Adrenal gland (tissue), 5 donors: ENCODE measurements around the gene SMCR8.

Experiments
- CTCF ChIP-seq, 6 experiments: fragments of 450-650 bp in 4 of 6; fragments of 200-600 bp in 2 of 6; sonication (generic) in 1 of 6; IDR thresholded peaks; 1 replicate in 5 of 6; 2 replicates in 1 of 6; pipeline versions ENCODE4 v1.5.1 to v1.8.0; 2016 to 2021; ENCODE audit warnings: antibody characterized with exemption in 6 of 6, mild to moderate bottlenecking in 2 of 6, moderate library complexity in 1 of 6
- POLR2A ChIP-seq, 2 donors: fragments of 450-650 bp; IDR thresholded peaks; one replicate each; pipeline ENCODE4 v1.6.1; 2017; ENCODE audit warnings: antibody characterized with exemption in 2 of 2, mild to moderate bottlenecking in 2 of 2, moderate library complexity in 1 of 2
- donor health status: DM: no; HTN: no; CAD: no.

DNA sequence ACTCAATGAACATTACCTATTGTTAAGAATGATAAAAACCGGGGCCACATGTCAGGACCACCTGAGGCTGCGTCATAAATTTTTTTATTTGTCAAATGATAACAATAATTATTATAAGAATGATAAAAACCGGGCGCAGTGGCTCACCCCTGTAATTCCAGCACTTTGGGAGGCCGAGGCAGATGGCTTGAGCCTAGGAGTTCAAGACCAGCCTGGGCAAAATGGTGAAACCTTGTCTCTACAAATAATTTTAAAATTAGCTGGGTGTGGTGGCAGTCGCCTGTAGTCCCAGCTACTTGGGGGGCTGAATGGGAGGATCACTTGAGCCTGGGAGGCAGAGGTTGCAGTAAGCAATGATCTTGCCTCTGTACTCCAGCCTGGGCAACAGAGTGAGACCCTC lies 49.1 kb downstream of the SMCR8 start:
- TF ChIP-seq CTCF (IDR thresholded peaks at IDR 0.05): no peak
- TF ChIP-seq POLR2A (IDR thresholded peaks at IDR 0.05): no peak
